Measurements from ENCODE around the gene CARD10. TPM values are rescaled to one million over a fixed set of nuclear protein-coding genes. Genes with fewer than 3 reads are reported as not detected.

Gene CARD10
- total RNA-seq, 1 experiment from 2014 or later: 26.5 TPM

GRCh38 chr22:37518509-37519267, 527 bp downstream of the CARD10 start:
- peaks cover 14% of the 10 kb centered on the region for H3K4me1 Mint-ChIP-seq (ENCODE audit: low read depth, unreplicated experiment)
- H3K4me3 ChIP-seq (ENCODE audit: low read depth, low read length): peak overlapping the region; percentile 63
- no peaks in the 10 kb centered on the region for H3K27me3 ChIP-seq (replicated peaks; ENCODE audit: control insufficient read depth, insufficient read depth, low read length)
- peaks cover 6% of the 10 kb centered on the region; the same call in 1 of the 2 replicates for H3K36me3 ChIP-seq (ENCODE audit: control insufficient read depth, insufficient read depth, low read length)
- intact Hi-C loops (cut with micrococcal nuclease; ENCODE audit: unreplicated experiment): loop anchor here (2.0 kb wide), 1 partner anchor 16 kb away; no protein-coding TSS in a partner anchor
- BruUV-seq (replicated peaks): no TSS peak
- TF ChIP-seq, protein P1, sequence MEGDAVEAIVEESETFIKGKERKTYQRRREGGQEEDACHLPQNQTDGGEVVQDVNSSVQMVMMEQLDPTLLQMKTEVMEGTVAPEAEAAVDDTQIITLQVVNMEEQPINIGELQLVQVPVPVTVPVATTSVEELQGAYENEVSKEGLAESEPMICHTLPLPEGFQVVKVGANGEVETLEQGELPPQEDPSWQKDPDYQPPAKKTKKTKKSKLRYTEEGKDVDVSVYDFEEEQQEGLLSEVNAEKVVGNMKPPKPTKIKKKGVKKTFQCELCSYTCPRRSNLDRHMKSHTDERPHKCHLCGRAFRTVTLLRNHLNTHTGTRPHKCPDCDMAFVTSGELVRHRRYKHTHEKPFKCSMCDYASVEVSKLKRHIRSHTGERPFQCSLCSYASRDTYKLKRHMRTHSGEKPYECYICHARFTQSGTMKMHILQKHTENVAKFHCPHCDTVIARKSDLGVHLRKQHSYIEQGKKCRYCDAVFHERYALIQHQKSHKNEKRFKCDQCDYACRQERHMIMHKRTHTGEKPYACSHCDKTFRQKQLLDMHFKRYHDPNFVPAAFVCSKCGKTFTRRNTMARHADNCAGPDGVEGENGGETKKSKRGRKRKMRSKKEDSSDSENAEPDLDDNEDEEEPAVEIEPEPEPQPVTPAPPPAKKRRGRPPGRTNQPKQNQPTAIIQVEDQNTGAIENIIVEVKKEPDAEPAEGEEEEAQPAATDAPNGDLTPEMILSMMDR (IDR thresholded peaks at IDR 0.05; ENCODE audit: insufficient read depth in 1 of 2, low read depth in 1 of 2, low read length in 1 of 2, severe bottlenecking in 1 of 2, unreplicated experiment in 1 of 2): no peak
- no peaks in the 10 kb centered on the region for H3K9me3 ChIP-seq
- peak overlapping the region; percentile 86 for H3K4me3 Mint-ChIP-seq (ENCODE audit: unreplicated experiment)
- DNase-seq: no peak
- CTCF ChIA-PET: interaction anchor here (0.7 to 1.4 kb wide), 2 partner anchors 17 to 46 kb away, joined by 3 to 5 read pairs; no protein-coding TSS in a partner anchor
- H3K27ac Mint-ChIP-seq (ENCODE audit: unreplicated experiment): peak overlapping the region; percentile 69
- peaks cover 13% of the 10 kb centered on the region for H3K36me3 Mint-ChIP-seq (ENCODE audit: insufficient read depth, unreplicated experiment)
- no peaks in the 10 kb centered on the region for H3K9me3 Mint-ChIP-seq (ENCODE audit: unreplicated experiment)
- H3K27me3 Mint-ChIP-seq (ENCODE audit: insufficient read depth, unreplicated experiment): no peaks in the 10 kb centered on the region
- POLR2A ChIA-PET: interaction anchor here (1.6 kb wide), 1 partner anchor 17 kb away, joined by 5 read pairs; no protein-coding TSS in a partner anchor
- H3K4me1 ChIP-seq: peaks cover 12% of the 10 kb centered on the region; the same call in 1 of the 2 replicates

DNA sequence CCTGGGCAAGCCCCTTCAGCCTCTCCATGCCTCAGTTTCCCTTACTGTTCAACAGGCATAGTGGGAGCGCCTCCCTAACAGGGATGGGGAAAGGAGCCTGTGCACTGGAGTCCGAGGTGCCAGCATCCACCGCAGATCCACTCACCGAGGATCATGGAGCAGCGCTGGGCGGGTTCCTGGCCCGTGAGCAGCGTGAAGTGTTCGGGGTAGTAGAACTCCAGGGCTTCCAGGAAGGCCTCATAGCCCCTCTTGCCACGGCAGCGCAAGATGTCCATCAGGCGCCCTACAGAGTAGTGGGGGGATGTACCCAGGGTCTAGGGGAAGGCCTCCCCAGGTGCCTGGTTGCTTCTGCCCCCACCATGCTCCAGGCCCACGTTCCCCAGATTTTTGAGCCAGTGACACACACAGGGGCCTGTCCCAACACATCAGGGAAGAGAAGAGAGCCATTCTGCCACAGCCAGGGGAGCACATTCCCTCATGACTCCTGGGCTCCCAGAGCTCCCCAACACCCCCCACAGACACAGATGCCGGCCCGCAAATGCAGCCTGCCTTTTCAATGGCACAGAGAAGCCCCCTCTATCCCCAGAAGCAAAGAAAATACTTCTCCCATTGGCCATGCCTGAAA, 1.3 kb downstream of the CARD10 start:
- H3K4me3 Mint-ChIP-seq (ENCODE audit: unreplicated experiment): peak overlapping the region; percentile 86
- intact Hi-C loops (cut with micrococcal nuclease; ENCODE audit: unreplicated experiment): loop anchor here (2.0 kb wide), 1 partner anchor 15 kb away; no protein-coding TSS in a partner anchor
- CTCF ChIA-PET: no interaction called here
- DNase-seq: no peak
- TF ChIP-seq, protein P1 (IDR thresholded peaks at IDR 0.05; ENCODE audit: insufficient read depth in 1 of 2, low read depth in 1 of 2, low read length in 1 of 2, severe bottlenecking in 1 of 2, unreplicated experiment in 1 of 2): no peak
- Histone ChIP-seq H3K27me3 (replicated peaks; ENCODE audit: control insufficient read depth, insufficient read depth, low read length) (no peaks in the 10 kb centered on the region), H3K36me3 (ENCODE audit: control insufficient read depth, insufficient read depth, low read length) (peaks cover 6% of the 10 kb centered on the region; the same call in 1 of the 2 replicates), H3K4me1 (peaks cover 13% of the 10 kb centered on the region), H3K9me3 (no peaks in the 10 kb centered on the region), H3K4me3 (ENCODE audit: low read depth, low read length) (peak overlapping the region; percentile 63)
- H3K4me1 Mint-ChIP-seq (ENCODE audit: low read depth, unreplicated experiment): peaks cover 14% of the 10 kb centered on the region
- no TSS peak for BruUV-seq (replicated peaks)
- no peaks in the 10 kb centered on the region for H3K9me3 Mint-ChIP-seq (ENCODE audit: unreplicated experiment)
- POLR2A ChIA-PET: interaction anchor here (1.6 kb wide), 1 partner anchor 16 kb away, joined by 5 read pairs; no protein-coding TSS in a partner anchor
- no peaks in the 10 kb centered on the region for H3K27me3 Mint-ChIP-seq (ENCODE audit: insufficient read depth, unreplicated experiment)
- H3K36me3 Mint-ChIP-seq (ENCODE audit: insufficient read depth, unreplicated experiment): peaks cover 19% of the 10 kb centered on the region
- H3K27ac Mint-ChIP-seq (ENCODE audit: unreplicated experiment): peak overlapping the region; percentile 69

- ChIA-PET CTCF (no interaction called here), POLR2A (no interaction called here)
- no peaks in the 10 kb centered on the region for H3K27me3 Mint-ChIP-seq (ENCODE audit: insufficient read depth, unreplicated experiment)
Measured at GRCh38 chr22:37516456-37516855, 2.8 kb downstream of the CARD10 start.

More at GRCh38 chr22:37516456-37516855, 2.8 kb downstream of the CARD10 start:
- Mint-ChIP-seq H3K27ac (ENCODE audit: unreplicated experiment) (no peak overlapping the region), H3K4me1 (ENCODE audit: low read depth, unreplicated experiment) (peaks cover 15% of the 10 kb centered on the region), H3K36me3 (ENCODE audit: insufficient read depth, unreplicated experiment) (peaks cover 30% of the 10 kb centered on the region), H3K9me3 (ENCODE audit: unreplicated experiment) (no peaks in the 10 kb centered on the region), H3K4me3 (ENCODE audit: unreplicated experiment) (no peak overlapping the region)
- intact Hi-C loops (cut with micrococcal nuclease; ENCODE audit: unreplicated experiment): no loop called here
- Histone ChIP-seq H3K4me3 (ENCODE audit: low read depth, low read length) (no peak overlapping the region), H3K9me3 (no peaks in the 10 kb centered on the region), H3K27me3 (replicated peaks; ENCODE audit: control insufficient read depth, insufficient read depth, low read length) (no peaks in the 10 kb centered on the region), H3K4me1 (peaks cover 27% of the 10 kb centered on the region), H3K36me3 (ENCODE audit: control insufficient read depth, insufficient read depth, low read length) (peaks cover 7% of the 10 kb centered on the region; the same call in 1 of the 2 replicates)
- TSS peak; percentile 11 for BruUV-seq (replicated peaks)
- DNase-seq: no peak
- TF ChIP-seq, protein P1 (IDR thresholded peaks at IDR 0.05; ENCODE audit: insufficient read depth in 1 of 2, low read depth in 1 of 2, low read length in 1 of 2, severe bottlenecking in 1 of 2, unreplicated experiment in 1 of 2): no peak
